Suppressor macrophage treated with lipopolysaccharide for 4 hours (primary cell): ENCODE results near the gene ST3GAL3.

ENCODE experiments used
- DNase-seq: peaks from one replicate; pipeline ENCODE4 v3.0.0-alpha.2; 2020

ST3GAL3 gene

DNA sequence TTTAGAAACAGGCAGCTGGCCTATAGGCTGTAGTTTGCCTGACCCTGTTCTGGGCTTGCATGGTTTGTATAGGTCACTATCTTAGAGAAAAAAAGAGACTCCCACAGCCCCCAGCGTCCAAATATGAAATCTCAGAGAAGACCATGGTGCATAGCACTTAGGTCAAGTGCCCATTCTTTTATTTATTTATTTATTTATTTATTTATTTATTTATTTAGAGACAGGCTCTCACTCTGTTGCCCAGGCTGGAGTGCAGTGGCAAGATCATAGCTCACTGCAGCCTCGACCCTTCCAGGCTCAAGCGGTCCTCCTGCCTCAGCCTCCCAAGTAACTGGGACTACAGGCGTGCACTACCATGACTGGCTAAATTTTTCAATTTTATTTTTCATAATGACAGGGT lies 175.4 kb downstream of the ST3GAL3 start:
- no peak for DNase-seq

- no peak for DNase-seq
These were observed 176.0 kb downstream of the ST3GAL3 start for GRCh38 chr1:43883321-43883720.

DNA sequence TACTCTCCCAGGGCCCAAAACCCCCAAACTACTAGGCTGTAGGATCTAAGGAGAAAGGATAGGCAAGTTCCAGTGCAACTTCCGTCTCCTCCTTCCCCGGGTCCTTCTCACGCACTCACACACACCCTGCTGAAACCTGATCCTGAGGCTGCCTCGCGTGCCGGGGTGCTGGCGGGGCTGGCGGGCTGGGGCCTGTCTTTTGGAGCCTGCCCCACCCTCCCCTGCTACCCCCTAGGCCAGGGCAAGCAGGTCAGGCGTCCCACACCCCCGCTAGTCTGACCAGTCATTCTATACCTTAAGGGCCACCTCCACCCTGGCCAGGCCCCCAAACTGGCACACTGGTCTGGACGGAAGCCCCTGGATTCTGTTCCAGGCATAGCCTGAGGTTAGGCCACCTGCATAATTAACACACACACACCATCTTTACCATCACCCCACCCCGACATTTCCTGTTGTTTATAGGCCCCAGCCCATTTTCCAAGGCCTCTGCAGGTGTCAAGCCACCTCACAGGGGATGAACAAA lies 178.0 kb downstream of the ST3GAL3 start:
- DNase-seq: no peak

GRCh38 chr1:43887748-43888147 lies 180.4 kb downstream of the ST3GAL3 start:
- DNase-seq: no peak

- DNase-seq: peak; percentile 22
These were observed 183.5 kb downstream of the ST3GAL3 start for GRCh38 chr1:43890815-43891214.

DNA sequence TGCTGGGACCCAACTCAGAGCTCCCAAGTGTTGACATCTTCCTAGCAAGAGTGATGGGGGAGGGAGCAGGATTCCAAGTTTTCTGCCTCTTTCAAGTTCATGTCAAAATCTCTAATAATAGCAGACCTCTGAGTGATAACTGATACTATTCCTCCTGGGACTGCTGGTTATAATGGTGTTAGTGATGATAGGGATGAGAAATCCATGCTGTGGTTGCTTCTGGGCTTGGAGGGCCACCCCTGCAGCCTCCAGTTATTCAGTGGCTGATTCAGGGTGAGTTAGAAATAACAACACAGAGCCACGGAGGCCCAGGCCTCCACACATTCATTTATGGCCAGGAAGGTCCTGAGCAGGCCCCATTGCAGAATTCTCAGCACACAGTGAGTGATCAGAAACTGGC lies 185.7 kb downstream of the ST3GAL3 start:
- DNase-seq: no peak

DNA sequence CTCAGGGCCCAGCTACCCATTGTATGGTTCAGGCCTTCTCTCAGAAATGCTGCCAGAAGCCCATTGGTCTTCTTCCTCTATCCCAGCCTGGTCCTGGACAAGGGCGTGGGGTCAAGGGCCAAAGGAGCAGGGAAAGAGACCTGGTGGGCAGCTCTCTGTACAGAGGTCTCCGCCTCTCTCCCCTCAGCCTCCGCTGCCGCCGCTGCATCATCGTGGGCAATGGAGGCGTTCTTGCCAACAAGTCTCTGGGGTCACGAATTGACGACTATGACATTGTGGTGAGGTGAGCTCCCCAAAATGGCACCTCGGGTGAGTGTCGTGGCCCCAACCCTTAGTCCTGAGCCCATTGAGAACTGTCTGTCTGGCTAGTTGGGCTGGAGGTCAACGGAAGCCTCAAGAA lies 191.6 kb downstream of the ST3GAL3 start:
- no peak for DNase-seq

GRCh38 chr1:43900386-43900785 lies 193.1 kb downstream of the ST3GAL3 start:
- no peak for DNase-seq

GRCh38 chr1:43901196-43901961 lies 194.0 kb downstream of the ST3GAL3 start:
- DNase-seq: no peak

- DNase-seq: no peak
These were observed 194.9 kb downstream of the ST3GAL3 start for GRCh38 chr1:43902058-43902831.

DNA sequence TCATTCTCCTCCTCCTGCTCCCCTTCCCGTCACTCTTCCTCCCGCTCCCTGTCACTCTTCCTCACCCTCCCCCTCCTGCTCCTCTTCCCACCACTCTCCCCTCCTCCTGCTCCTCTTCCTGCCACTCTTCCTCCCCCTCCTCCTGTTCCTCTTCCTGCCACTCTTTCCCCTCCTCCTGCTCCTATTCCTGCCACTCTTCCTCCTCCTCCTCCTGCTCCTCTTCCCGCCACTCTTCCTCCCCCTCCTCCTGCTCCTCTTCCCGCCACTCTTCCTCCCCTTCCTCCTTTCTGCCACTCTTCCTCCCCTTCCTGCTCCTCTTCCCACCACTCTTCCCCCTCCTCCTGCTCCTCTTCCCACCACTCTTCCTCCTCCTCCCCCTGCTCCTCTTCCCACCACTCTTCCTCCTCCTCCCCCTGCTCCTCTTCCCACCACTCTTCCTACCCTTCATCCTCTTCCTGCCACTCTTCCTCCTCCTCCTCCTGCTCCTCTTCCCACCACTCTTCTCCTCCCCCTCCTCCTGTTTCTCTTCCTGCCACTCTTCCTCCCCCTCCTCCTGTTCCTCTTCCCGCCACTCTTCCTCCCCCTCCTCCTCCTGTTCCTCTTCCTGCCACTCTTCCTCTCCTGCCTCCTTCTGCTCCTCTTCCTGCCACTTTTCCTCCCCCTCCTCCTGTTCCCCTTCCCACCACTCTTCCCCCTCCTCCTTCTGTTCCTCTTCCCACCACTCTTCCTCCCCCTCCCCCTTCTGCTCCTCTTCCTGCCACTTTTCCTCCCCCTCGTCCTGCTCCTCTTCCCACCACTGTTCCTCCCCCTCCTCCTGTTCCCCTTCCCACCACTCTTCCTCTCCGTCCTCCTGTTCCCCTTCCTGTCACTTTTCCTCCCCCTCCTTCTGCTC lies 197.6 kb downstream of the ST3GAL3 start:
- no peak for DNase-seq

DNA sequence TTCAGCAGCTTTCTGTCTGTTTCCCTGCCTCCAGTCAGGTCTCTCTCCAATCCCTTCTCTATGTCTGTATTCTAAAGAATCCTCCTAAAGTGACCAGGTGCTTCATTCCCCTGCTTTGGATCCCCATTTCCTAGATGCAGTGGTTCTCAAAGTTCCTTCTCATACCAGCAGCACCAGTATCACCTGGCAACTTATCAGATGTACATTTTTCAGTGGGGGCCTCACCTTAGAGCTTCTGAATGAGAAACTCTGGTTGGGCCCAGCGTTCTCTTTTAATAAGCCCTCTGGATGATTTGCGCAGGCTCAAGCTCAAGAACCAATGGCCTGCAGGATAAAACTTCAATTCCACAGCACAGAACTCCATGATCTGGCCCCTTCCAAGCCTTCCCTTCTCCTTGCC lies 200.9 kb downstream of the ST3GAL3 start:
- no peak for DNase-seq

- no peak for DNase-seq
These were observed 201.5 kb downstream of the ST3GAL3 start for GRCh38 chr1:43908858-43909257.

DNA sequence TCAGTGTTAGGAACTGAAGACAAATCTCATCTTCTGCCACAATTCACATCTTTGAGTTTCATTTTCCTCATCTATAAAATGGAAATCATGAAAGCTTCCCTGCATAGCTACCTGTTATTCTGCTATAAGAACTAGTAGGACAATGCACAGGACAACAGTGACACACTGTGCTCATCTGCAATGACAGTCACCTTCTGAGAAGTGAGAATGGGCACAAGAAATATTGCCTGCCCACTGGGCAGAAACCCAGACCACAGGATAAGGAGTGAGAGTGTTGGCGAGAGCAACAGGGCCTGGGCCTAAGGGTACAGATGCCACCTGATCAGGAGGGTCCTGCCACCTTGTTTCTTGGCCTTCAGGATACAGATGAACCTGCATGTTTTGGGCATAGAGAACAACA lies 203.0 kb downstream of the ST3GAL3 start:
- DNase-seq: no peak

- DNase-seq: no peak
These were observed 205.3 kb downstream of the ST3GAL3 start for GRCh38 chr1:43912607-43913006.

DNA sequence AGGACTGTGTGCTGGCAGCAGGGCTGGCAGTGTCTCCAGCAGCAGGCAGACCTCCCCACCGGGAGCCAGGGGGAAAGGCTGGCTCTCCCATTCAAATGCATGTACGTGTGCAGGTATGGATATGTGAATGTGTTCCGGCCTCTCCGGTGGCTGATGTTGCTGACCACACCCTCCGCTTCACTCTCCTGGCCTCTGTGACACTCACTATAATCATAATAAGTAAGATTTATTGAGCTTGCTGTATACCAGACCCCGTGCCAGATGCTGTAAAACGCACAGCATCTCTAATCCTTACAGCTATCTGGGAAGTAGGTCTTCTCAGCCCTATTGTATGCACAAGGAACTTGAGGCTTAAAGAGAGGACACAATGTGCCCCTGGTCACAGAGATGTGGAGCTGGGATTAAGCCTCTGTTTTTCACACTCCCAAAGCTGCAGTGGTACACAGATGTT lies 205.7 kb downstream of the ST3GAL3 start:
- no peak for DNase-seq

DNA sequence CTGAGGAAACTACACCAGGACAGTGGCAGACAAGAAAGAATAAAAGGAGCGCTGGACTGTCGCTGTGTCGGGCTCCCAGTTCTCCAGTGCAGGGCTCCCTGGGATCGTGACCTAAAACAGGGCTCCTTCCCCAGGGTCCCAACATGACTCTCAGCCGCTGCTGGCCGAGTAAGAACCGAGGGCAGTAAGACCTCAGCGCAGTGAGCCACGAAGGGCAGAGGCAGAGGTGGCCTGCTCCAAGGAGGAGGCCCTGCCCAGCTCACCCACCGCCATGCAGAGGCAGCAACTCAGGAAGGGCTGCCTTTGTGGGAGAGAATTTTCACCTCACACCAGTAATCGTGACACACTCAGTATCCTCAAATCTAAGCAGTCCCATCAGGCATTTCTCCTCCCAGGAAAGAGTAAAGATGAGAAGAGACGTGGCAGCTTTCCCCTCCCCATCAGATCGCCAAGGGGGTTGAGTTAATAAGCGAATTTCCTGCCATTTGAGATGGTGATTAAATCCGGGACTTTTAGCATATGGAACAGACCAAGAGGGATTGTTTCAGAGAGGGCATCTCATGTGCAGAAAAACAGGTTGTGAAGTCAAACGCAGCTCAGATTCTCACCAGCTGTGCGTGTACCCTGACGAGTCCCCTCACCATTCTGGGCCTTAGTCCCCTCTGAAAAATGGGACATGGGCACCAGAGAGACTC lies 206.5 kb downstream of the ST3GAL3 start:
- DNase-seq: no peak

DNA sequence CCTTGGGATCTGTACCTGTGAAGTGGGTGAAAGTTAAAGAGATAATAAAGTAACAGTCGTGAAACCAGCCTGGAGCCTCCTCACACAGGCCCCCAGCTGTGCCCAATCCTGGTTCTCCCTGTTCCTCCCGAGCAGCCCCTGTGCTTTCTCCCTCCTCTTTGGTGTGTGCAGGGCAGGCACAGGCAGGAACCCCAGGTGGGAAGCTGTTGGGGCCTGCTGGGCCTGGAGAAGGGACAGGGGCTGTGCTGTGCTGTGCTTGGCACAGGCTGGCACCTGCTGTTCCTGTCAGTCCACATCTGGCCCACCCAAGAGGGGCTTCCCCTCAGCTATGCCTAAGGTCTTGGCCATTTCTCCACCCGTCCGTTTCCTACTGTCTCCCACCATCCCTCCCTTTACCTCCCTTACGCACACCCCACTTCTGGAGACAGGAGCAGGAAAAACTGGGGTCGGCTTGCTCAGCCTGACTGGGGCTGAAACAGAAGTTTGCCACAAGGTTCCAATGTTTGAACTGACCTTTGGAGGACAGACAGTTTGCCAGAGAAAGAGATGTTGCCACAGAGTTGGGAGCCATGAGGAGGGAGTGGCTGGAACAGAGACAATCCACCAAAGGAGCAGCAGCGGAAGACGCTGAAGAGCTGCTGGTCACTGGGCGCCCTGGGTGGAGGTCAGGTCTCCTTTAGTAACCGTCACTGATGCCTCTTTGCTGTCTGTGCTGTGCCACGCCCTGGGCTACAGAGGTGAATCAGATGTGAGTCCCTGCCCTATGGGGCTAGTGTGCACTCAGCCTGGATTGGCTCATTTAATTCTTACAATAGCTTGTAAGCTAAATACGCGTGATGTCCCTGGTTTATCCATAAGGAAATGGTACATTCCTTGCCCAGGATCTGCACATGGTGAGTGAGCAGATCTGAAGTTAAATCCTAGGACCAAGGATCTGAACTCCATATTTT lies 207.5 kb downstream of the ST3GAL3 start:
- no peak for DNase-seq

DNA sequence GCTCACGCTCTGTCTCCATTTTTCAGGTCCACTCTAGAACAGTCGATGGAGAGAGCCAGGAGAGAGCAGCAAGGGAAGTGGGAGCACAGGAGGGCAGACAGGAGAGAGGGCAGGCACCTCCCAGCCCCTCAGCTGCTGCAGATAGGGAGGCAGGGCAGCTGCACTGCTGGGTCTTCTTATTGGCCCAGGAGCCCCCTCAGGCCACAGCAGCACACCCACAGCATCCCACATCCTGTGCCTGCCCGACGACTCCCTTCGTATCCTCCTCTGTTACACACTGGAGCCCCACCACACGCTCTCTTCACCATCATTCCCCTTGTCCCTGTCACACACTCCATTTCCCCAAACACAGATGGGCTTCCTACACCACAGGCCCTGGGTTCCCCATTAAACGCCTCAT lies 212.6 kb downstream of the ST3GAL3 start:
- DNase-seq: no peak

DNA sequence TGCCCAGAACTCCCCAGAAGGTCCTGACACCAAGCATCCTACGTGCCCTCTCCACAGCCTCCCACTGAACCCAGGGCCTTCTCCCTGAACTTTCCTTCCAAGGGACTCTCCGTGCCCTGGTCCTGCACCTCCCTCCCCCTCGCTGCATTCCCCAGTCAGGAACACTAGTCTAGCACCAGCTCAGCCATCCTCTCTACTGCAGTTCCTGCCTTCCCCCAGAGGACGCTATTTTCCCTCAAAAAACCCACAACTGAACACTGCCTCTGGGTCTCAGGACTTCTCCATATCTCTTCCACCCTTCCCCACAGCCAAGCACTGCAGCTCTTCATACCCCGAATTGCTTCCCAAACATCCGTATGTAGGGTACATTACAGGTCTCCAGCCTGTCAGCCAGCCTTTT lies 213.7 kb downstream of the ST3GAL3 start:
- no peak for DNase-seq

DNA sequence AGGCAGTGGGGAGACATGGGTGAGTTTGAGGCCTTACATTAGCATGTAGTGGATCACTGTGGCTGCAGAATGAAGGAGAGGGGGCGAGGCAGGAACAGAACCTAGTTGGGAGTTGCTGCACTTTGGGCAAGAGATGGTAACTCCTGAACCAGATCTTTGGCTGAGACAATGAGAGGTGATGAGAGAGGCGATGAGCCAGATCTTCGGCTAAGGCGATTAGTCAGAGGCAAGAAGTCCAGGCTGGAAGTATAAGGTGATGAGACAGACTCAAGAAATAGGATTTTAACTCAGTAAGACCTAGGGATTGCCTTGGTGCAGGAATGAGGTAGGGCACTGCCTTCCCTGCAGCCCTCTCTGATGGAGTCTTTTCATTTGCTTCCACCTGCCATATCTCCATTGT lies 217.2 kb downstream of the ST3GAL3 start:
- DNase-seq: no peak
